ENCODE data around the gene UNC79.

The UNC79 gene

GRCh38 chr14:93719256-93719655, 288.5 kb downstream of the UNC79 start:
- no peak for TF ChIP-seq SIN3A (IDR thresholded peaks at IDR 0.05; ENCODE audit: borderline replicate concordance, insufficient read depth, low read length)
- no peak for TF ChIP-seq FOXP2 (optimal IDR thresholded peaks at IDR 0.05; ENCODE audit: borderline replicate concordance, extremely low read depth, extremely low read length, insufficient read depth)
- no peak for TF ChIP-seq TAF1 (IDR thresholded peaks at IDR 0.05; ENCODE audit: borderline replicate concordance, insufficient read depth, low read length)
- TF ChIP-seq POLR2AphosphoS5 (IDR thresholded peaks at IDR 0.05; ENCODE audit: low read depth, low read length) = no peak
- TF ChIP-seq REST (IDR thresholded peaks at IDR 0.05; ENCODE audit: insufficient read depth in 1 of 2, low read depth in 2 of 2, low read length in 2 of 2) = no peak

- TF ChIP-seq SIN3A (IDR thresholded peaks at IDR 0.05; ENCODE audit: borderline replicate concordance, insufficient read depth, low read length) (no peak), POLR2AphosphoS5 (IDR thresholded peaks at IDR 0.05; ENCODE audit: low read depth, low read length) (no peak), REST (IDR thresholded peaks at IDR 0.05; ENCODE audit: insufficient read depth in 1 of 2, low read depth in 2 of 2, low read length in 2 of 2) (no peak), TAF1 (IDR thresholded peaks at IDR 0.05; ENCODE audit: borderline replicate concordance, insufficient read depth, low read length) (no peak), FOXP2 (optimal IDR thresholded peaks at IDR 0.05; ENCODE audit: borderline replicate concordance, extremely low read depth, extremely low read length, insufficient read depth) (no peak)
Observed at GRCh38 chr14:93720076-93720815, 289.5 kb downstream of the UNC79 start.

GRCh38 chr14:93720981-93721483, 290.3 kb downstream of the UNC79 start:
- no peak for TF ChIP-seq SIN3A (IDR thresholded peaks at IDR 0.05; ENCODE audit: borderline replicate concordance, insufficient read depth, low read length)

GRCh38 chr14:93723001-93723400, 292.3 kb downstream of the UNC79 start:
- TF ChIP-seq FOXP2 (optimal IDR thresholded peaks at IDR 0.05; ENCODE audit: borderline replicate concordance, extremely low read depth, extremely low read length, insufficient read depth) (no peak), TAF1 (IDR thresholded peaks at IDR 0.05; ENCODE audit: borderline replicate concordance, insufficient read depth, low read length) (no peak), SIN3A (IDR thresholded peaks at IDR 0.05; ENCODE audit: borderline replicate concordance, insufficient read depth, low read length) (no peak), REST (IDR thresholded peaks at IDR 0.05; ENCODE audit: insufficient read depth in 1 of 2, low read depth in 2 of 2, low read length in 2 of 2) (no peak), POLR2AphosphoS5 (IDR thresholded peaks at IDR 0.05; ENCODE audit: low read depth, low read length) (no peak)

- TF ChIP-seq FOXP2 (optimal IDR thresholded peaks at IDR 0.05; ENCODE audit: borderline replicate concordance, extremely low read depth, extremely low read length, insufficient read depth) (no peak), POLR2AphosphoS5 (IDR thresholded peaks at IDR 0.05; ENCODE audit: low read depth, low read length) (no peak), REST (IDR thresholded peaks at IDR 0.05; ENCODE audit: insufficient read depth in 1 of 2, low read depth in 2 of 2, low read length in 2 of 2) (no peak), TAF1 (IDR thresholded peaks at IDR 0.05; ENCODE audit: borderline replicate concordance, insufficient read depth, low read length) (no peak)
Observed at GRCh38 chr14:93725002-93725582, 294.4 kb downstream of the UNC79 start.

All from PFSK-1 (cell line).